Cardiac fibroblast (primary cell): Measurements from ENCODE around the gene CDC14A.

Source experiments
- DNase-seq, 2 donors: peaks; one replicate each; pipeline versions ENCODE4 v3.0.0 to v3.0.0-alpha.2; 2010; ENCODE audit warnings: low read depth in 2 of 2
- H3K4me3 ChIP-seq, 2 donors: replicated peaks in 1 of 2; 1 replicate in 1 of 2; 2 replicates in 1 of 2; pipeline ENCODE4 v1.5.1; 2011; ENCODE audit warnings: low read depth in 2 of 2, low read length in 2 of 2, mild to moderate bottlenecking in 2 of 2, moderate library complexity in 1 of 2
- TF ChIP-seq, protein P1 (sequence below): IDR thresholded peaks from one replicate; pipeline ENCODE4 v1.5.1; 2011; ENCODE audit warnings: low read depth, mild to moderate bottlenecking, low read length, inconsistent platforms

Gene CDC14A

DNA sequence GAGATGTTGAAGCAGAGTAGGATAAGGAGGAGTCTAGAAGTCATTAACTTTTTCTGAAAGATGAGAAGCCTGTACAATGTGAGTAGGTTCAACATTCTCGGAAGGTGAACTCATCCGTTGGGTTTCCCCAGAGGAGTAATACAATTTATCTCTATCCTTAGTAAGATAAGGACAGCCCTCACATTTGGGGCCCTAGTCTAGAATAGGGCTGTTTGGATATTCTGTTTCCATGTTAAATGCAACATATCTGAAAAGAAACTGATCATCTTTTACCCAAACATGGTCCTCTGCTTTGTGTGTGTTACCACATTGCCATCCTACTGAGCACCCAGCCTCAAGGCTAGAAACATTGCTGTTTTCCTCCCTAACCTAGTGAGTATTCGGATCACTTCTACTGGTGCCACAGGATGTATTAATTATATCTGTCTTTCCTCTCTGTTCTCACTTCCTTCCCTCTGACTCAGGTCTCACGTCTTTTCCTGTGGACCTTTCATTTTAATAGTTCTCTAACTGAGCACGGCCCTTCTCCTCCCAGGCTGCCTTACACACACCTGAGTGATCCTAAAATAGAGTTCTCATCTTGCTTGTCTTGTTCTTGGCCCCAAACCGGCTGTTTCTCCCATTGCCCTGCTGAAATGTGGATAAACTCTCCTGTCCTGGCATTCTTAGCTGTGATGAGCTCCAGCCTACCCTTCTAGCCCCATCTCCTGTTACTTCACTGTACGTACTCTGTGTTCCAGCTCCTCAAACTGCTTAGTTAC lies 91.7 kb downstream of the CDC14A start:
- TF ChIP-seq, protein P1, sequence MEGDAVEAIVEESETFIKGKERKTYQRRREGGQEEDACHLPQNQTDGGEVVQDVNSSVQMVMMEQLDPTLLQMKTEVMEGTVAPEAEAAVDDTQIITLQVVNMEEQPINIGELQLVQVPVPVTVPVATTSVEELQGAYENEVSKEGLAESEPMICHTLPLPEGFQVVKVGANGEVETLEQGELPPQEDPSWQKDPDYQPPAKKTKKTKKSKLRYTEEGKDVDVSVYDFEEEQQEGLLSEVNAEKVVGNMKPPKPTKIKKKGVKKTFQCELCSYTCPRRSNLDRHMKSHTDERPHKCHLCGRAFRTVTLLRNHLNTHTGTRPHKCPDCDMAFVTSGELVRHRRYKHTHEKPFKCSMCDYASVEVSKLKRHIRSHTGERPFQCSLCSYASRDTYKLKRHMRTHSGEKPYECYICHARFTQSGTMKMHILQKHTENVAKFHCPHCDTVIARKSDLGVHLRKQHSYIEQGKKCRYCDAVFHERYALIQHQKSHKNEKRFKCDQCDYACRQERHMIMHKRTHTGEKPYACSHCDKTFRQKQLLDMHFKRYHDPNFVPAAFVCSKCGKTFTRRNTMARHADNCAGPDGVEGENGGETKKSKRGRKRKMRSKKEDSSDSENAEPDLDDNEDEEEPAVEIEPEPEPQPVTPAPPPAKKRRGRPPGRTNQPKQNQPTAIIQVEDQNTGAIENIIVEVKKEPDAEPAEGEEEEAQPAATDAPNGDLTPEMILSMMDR, result no peak
- peak; percentile 50 to 51 for DNase-seq
- no peak overlapping the region for H3K4me3 ChIP-seq

DNA sequence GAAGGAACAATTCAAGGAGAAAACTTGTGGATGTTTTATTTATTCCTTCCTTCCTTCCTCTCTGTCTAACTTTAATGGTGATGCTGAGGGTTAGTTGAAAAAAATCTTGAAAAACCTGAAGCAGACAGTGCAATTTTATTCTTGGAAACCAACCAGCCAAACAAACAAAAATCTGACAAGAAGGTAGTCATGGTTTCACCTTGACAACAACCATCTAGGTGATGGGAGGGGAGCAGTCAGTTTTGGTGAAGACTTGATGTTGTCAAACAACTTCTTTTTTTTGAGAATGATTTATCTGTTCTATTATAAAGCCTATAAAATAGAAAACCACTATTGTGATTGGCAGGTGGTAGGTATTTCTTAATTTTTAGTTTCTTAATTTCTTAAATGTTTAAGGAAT lies 93.3 kb downstream of the CDC14A start:
- no peak overlapping the region for H3K4me3 ChIP-seq
- TF ChIP-seq, protein P1, result no peak
- no peak for DNase-seq

DNA sequence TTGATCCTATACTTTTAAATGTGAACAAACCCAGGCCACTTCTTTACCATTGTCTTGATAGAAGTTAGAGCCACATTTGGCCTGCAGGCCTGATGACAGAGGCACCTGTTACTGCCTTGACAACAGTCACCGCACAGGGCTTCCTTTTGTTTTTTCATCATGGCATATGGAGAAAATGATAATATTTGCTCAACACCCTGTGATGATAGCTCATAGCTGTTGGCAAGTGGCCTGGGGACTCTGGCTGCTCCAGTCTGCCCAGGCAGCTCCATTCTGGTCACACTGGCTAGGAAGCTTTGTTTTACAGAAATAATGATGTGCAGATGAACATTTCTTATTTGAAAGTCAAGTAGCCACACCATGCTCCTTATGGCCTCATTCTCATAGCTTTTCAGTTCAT lies 96.1 kb downstream of the CDC14A start:
- H3K4me3 ChIP-seq, result no peak overlapping the region
- TF ChIP-seq, protein P1, result no peak
- DNase-seq, result no peak

- no peak overlapping the region for H3K4me3 ChIP-seq
- TF ChIP-seq, protein P1, result no peak
- no peak for DNase-seq
Measured at GRCh38 chr1:100449477-100449876, 97.2 kb downstream of the CDC14A start.

DNA sequence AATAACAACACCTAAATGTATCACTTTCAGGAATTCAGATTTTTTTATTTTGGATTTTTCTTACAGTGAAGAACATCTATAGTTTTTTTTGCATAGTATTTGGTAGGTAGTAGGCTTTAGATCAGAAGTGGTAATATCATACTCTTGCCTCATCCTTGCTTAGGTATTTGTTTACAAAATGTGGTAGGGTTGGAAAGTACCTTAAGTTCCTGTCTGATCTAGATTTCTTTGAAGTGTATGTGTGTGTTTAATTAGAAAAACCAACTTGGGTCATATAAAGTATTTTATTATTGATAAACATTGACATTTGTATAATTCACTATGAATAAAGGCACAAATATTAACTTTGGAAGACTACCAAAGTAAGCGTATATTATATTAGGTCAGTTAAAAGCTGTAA lies 100.3 kb downstream of the CDC14A start:
- no peak overlapping the region for H3K4me3 ChIP-seq
- TF ChIP-seq, protein P1, result no peak
- peak in 1 of 2 donors; percentile 5 for DNase-seq

GRCh38 chr1:100455478-100456072 lies 103.3 kb downstream of the CDC14A start:
- peak; percentile 23 to 25 for DNase-seq
- TF ChIP-seq, protein P1, result peak; percentile 35
- H3K4me3 ChIP-seq, result no peak overlapping the region
